KBM-7 (cell line): ENCODE data around the gene CD9.
A peak's percentile ranks its signal among the peaks of the same experiment; 100 is the strongest.
"Not testable (repeated sequence)": the region's sequence is repeated elsewhere in the genome, so short reads cannot be mapped to it uniquely, and the experiment has no call there.

Experiments used
- DNase-seq: peaks from one replicate; pipeline ENCODE4 v3.0.0-alpha.2; 2015
- in situ Hi-C: fragments of 300-500 bp; cut with MboI; formaldehyde crosslinking; loops from 2 replicates; pipeline ENCODE4 v1.14.3; 2020; ENCODE audit warnings: low sequenced_read_pairs, low pct_unique_long_range_greater_than_20kb, mixed read lengths

The CD9 gene

DNA sequence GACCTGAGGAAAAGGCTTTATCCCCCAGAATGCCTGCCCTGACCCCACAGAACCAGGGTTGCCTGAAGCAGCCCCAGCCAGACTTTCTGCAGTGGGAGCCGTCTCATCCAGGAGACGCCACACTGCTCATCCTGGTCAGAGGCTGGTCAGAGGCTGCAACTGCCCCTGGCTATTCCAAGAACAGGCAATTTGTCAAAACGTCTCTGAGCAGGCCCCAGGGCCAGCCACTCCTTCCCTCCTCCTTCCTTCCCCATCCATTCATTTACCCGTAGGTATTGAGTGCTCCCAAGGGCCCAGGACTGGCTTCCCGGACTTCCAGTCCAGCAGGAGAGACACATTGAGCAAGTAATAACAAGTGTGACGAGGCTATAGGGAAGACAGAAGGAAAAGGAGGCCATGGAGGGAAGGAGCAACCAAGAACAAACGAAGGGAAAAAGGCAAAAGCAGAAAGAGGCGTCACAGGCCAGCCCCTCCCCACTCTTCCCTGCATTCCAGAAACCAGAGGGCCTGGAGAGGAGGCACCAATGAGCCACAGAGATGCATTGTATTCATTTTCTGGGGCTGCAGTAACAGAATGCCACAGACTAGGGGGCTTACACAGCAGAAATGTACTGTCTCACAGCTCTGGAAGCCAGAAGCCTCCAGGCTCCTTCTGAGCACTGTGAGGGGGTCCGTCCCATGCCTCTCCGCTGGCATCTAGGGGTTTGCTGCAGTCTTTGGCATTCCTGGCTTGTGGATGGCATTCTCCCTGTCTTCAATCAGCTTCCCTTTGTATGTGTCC, 21.0 kb upstream of the CD9 start:
- no peak for DNase-seq

DNA sequence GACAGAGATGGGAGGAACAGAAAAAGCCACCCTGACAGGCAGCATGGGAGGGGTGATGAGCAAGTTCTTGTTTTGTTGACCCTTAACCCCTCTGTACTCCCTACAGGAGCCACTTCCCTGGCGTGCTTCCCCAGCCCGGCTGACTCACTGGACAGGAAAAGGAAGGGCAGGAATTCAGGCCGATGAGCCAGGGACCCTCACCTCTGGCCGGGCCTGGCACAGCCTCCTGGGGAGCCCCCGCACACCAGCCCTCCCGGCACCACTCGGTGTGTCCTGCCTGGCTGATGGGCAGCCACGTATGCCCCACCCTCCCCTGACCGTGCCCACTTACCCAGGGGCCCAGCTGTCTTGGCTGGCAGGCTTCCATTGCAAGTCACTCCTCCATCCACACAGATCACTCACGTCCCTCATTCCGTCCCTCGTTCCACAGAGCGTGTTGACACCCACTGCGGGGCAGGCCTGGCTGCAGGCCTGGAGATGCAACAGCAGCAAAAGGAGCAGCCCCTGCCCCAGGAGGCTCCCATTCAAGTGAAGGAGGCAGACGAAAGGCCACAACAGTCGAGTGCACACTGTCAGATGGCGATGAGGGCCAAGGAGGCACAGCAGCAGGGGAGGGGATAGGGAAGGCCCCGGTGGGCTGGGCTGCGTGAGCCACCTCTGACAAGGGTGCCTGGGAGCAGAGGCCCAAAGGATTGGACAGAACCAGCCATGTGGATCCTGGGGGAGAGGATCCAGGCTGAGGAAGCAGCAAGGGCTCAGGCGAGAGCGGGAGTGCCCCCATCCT, 19.7 kb upstream of the CD9 start:
- no peak for DNase-seq
- in situ Hi-C loops, result no loop called here

More for the DNA sequence above, 21.0 kb upstream of the CD9 start:
- in situ Hi-C loops, result no loop called here

DNA sequence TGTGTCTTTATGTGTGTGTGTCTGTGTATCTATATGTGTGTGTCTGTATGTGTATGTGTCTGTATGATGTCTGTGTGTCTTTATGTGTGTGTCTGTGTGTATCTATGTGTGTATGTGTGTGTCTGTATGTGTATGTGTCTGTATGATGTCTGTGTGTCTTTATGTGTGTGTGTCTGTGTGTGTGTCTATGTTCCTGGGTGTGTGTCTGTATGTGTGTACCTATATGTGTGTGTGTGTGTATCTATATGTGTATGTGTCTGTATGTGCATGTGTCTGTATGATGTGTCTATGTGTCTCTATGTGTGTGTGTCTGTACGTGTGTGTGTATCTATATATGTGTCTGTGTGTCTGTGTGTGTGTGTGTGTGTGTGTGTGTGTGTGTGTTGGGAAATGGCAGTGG, 19.0 kb upstream of the CD9 start:
- no peak for DNase-seq
- in situ Hi-C loops, result no loop called here

DNA sequence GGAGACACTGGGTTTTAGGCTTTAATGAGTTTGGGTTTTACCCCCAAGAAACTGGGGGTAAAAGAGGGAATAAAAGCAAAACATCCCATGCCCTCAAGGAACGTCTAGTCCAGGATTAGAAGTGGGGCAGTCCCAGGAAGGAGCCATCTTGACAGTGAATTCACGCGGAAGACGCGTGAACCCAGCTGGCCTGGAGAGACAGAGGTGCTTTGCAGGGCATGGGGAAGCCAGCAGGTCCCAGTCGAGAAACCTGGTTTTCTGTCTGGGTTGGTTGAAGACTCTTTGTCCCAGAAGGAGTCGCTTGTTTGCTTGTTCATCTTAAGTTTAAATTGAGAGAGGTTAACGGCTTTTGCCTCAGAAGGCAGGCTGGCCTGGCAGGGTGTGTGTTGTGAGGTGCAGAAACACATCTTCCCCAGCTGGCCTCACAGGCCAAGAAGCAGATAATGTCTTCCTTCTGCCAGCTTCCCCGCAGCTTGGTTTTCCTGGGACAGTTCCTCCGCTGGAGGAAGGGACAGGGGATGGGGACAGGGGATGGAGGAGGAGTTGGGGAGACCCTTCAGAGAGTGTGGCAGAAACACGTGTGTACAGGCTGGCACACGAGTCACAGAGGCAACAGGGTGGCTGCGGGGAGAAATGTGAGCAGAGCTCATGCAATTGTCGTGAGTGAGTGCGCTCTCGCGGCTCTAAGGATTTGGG, 18.5 kb upstream of the CD9 start:
- in situ Hi-C loops, result no loop called here
- DNase-seq, result no peak

DNA sequence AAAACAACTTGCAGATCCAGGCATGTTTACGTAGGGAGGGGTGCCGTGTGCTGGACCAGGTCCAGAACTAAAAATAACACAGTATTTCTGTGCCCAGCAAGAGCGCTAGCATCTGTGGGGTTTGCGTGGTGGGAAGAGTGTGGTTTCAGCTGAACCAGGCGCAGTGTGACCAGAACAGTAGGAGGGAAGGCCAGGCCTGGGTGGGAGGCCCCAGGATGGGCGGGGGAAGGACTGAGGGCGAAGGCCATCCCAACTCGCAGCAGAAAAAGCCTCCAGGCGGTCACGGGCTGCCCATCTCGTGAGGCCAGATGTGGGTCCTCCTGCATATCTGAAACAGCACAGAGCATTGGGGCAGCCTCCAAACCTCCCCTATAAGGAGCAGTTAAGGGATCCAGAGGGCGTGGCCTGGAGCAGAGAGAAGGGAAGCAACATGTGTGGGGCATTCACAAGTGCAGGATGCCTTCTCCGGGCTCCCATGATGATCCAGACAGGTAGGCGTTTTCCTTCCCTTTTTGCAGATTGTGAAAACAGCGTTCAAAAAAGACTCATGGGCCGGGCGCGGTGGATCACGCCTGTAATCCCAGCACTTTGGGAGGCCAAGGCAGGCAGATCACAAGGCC, 17.8 kb upstream of the CD9 start:
- peak; percentile 28 for DNase-seq
- in situ Hi-C loops, result no loop called here

DNA sequence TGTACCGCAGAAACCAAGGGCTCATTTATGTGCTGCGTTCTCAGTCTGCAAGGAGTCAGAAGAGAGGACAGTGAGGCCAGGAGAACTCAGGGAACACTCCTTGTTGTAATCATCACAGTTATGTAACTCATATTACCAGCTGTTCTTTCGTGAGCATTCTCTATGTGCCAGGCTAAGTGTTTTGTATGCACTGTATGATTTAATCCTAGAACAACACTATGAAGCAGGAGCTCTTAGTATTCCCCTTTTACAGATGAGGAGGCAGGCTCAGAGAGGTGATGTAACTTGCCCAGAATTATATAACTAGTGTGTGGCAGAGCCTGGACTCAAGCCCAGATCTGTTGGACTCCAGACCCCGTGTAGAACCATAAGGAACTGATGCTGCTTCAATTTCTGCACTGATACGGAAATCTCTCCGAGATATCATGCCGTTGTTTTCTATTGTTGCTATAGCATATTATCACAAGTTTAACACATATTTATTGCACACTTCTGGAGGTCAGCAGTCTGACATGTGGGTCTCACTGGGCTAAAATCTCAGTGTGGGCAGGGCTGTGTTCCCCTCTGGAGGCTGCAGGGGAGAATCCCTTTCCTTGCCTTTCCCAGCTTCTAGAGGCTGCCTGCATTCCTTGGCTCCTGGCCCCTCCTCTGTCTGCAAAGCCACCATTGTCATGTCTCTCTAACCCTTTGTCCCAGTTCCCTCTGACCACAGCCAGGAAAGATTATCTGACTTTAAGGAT, 16.3 kb upstream of the CD9 start:
- in situ Hi-C loops, result no loop called here
- no peak for DNase-seq

DNA sequence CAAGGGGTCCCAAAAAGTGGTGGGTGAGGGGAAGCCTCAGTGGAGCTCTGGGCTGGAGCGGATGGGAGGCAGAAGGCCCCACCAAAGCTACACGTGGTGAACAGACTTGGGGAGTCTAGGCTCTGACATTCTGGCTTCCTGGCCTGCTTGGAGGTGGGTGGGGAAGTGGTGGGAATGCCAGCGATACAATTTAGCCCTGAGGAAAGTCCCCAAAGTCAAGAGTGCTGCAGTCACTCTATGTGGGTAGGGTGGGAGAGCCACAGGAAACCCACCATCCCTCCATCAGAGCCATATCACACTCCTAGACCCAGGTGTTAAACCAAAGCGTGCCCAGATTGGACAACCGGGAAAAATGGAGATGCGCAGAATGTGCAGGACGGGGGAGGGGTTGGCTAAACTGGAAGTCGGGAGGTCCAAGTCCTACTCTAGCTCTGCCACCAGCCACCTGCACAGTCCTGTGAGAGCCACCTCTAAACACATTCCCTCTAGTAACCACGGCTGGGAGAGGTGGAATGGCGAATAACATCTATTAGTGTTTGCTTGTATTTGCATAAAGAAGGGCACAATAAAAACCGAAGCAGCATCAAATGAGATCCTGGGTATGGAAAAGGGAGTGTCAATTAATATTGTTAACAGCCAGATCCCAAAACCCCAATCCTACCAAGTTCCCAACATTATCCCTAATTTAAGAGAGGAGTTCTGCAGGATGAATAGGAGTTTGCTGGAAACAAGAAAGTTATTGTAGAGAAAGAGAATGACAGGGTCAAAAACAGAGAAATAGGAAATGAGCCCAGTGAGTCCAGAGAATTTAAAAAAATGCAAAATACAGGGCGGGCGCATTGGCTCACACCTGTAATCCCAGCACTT, 14.0 kb upstream of the CD9 start:
- no peak for DNase-seq
- in situ Hi-C loops, result no loop called here

DNA sequence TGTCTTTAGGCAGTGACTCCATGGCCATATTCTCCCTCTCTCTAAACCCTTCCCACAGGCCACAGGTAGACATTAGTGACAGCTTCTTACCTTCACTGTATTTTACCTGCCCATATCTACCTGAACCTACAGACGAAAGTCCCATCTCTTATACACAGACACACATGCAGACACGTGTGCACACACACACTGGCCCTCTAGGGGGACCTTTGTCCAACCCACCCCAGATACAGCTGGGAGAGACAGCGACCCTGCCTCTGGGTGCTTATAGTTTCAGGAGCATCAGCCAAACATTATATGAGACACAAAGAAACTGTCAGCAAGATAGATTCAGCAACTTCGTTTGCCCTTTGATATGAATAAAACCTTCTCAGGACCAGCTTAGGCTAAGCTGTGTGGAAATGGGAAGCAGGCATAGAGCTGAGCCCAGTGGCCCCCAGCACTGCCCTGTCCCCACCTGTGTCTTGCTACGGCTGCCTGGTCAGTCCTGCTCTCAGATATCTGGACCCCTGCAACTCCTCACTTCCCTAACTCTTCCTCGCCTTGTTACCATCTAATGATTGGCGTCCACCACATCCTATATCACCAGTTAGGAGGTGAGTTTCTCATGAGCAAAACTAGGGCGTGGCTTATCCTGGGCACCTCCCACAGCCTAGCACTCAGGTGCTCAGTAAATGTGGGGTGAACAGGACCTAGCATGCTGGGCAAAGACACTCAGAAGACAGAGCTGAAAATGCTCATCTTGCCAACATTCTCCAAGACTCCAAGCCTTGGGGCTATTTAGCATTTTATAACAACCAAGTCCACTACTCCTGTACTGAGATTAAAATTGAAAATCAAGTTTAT, 12.0 kb upstream of the CD9 start:
- no peak for DNase-seq
- in situ Hi-C loops, result no loop called here

DNA sequence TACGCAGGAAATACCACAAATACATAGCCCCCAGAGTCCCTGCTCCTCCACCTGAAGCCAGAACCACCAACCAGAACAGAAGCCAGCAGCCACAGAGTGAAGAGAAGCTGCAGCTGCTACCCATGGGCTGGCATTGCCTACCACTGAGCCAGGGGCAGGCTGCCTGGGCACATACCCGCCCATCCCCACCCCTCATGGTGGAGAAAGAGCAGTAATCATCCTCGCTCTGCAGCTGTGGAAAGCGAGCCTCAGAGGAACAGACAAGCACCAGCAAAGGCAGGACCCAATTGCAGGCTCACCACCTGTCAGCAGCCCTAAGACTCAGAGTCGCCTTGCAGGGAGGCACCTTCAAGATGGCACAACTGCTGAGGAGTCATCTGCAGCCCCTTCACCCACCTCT, 11.2 kb upstream of the CD9 start:
- DNase-seq, result no peak
- in situ Hi-C loops, result no loop called here

DNA sequence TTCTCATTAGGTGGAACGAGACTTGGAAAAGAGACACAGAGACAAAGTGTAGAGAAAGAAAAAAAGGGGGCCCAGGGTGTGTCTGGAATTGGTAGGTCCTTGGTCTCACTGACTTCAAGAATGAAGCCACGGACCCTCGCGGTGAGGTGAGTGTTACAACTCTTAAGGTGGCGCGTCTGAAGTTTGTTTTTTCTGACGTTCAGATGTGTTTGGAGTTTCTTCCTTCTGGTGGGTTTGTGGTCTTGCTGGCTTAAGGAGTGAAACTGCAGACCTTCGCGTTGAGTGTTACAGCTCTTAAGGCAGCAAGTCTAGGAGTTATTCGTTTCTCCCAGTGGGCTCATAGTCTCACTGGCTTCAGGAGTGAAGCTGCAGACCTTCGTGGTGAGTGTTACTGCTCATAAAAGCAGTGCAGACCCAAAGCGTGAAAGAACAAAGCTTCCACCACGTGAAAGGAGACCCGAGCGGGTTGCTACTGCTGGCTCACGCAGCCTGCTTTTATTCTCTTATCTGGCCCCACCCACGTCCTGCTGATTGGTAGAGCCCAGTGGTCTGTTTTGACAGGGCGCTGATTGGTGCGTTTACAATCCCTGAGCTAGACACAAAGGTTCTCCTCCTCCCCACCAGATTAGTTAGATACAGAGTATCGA, 10.1 kb upstream of the CD9 start:
- DNase-seq, in situ Hi-C loops: not testable (repeated sequence)

DNA sequence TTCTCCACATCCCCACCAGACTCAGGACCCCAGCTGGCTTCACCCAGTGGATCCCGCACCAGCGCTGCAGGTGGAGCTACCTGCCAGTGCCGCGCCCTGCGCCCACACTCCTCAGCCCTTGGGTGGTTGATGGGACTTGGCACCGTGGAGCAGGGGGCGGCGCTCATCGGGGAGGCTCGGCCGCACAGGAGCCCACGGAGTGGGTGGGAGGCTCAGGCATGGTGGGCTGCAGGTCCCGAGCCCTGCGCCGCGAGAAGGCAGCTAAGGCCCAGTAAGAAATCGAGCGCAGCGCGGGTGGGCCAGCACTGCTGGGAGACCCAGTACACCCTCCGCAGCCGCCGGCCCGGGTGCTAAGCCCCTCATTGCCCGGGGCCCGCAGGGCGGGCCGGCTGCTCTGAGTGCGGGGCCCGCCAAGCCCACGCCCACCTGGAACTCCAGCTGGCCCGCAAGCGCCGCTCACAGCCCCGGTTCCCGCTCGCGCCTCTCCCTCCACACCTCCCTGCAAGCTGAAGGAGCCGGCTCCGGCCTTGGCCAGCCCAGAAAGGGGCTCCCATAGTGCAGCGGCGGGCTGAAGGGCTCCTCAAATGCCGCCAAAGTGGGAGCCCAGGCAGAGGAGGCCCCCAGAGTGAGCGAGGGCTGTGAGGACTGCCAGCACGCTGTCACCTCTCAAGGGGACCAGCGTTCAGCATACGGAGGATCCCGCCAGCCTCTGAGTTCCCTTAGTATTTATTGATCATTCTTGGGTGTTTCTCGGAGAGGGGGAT, 9.3 kb upstream of the CD9 start:
- in situ Hi-C loops, DNase-seq: not testable (repeated sequence)

DNA sequence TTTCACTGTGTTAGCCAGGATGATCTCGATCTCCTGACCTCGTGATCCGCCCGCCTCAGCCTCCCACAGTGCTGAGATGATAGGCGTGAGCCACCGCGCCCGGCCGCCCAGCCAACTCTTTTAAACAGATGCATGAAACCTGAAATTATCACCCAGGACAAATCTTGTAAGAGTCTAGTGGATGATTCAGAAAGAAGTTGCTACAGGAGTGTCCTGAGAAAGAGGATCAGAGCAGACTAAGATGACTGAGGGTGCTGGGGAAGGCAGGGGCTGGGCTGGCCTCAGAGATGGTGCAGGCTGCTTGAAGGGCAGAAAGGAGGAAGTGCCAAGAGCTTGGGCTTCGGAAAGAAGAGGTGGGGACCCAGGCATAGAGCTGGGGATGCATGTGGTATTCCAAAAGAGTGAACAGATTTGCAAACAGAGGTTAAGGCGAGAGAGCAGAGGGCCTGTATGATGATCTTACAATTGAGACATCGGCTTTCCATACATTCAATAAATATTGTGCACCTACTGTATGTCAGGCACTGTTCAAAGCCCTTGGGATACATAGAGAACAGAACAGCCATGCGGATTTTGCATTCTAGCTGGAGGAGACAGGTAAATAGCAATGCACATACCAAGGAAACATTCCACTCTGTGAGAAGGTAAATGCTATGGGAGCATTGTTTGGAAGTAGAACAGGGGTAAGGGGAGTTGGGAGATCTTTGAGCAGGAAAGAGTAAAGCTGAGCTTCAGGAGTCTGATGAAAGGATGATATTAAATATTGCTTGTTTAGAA, 7.4 kb upstream of the CD9 start:
- in situ Hi-C loops, result no loop called here
- DNase-seq, result peak; percentile 21

DNA sequence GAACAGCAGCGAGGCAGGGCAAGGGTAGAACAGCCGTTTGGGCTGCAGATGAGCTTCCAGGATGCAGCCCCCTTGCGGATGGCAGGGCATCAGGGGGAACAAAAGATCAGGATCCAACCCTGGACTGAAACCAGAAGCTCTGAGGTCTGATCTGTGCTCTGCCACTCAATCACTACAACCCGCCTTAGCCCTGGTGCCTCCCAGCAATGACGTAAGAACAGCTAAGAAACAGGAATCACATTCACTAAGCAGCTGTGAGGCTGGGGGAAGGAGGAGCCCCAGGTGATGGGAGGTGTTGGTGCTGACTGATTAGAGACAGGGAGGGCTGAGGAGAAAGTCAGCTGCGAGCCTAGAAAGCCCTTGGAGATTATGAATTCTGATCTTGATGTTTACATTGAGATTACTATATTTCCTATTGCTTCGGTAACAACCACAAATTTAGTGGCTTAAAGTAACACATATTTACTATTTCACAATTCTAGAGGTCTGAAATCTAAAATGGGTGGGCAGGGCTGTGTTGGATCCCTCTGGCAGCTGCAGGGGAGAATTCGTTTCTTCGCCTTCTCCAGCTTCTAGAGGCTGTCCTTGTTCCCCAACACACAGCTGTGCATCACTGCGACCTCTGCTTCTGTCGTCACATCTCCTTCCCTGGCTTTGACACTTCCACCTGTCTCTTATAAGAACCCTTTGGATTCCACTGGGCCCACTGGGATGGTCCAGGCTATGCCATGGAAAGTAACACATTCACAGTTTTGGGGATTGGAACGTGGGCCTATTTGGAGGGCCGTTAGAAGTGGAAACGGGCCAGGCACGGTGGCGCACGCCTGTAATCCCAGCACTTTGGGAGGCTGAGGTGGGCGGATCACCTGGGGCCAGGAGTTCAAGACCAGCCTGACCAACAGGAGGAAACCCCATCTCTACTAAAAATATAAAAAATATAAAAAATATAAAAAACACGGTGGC, 6.1 kb upstream of the CD9 start:
- in situ Hi-C loops, result no loop called here
- DNase-seq, result peak; percentile 46
